NCI-H146 (cell line): ENCODE data around the gene EIF2S3.
"Not testable (repeated sequence)": the region's sequence is repeated elsewhere in the genome, so short reads cannot be mapped to it uniquely, and the experiment has no call there.

Source experiments
- DNase-seq: peaks from one replicate; lab custom pipeline; 2025; lab: John Stamatoyannopoulos, UW

Gene EIF2S3

DNA sequence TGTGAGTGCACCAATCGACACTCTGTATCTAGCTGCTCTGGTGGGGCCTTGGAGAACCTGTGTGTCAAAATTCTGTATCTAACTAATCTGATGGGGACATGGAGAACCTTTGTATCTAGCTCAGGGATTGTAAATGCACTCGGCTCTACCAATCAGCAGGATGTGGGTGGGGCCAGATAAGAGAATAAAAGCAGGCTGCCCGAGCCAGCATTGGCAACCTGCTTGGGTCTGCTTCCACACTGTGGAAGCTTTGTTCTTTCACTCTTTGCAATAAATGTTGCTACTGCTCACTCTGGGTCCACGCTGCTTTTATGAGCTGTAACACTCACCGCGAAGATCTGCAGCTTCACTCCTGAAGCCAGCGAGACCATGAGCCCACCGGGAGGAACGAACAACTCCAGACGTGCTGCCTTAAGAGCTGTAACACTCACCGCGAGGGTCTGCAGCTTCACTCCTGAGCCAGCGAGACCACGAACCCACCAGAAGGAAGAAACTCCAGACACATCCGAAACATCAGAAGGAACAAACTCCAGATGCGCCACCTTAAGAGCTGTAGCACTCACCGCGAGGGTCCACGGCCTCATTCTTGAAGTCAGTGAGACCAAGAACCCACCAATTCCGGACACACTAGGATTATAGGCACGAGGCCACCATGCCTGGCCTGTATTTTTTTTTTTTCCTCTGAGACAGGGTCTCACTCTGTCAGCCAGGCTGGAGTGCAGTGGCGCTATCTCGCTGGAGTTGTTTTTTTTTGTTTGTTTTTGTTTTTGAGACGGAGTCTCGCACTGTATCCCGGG lies 4.0 kb upstream of the EIF2S3 start:
- not testable (repeated sequence) for DNase-seq

DNA sequence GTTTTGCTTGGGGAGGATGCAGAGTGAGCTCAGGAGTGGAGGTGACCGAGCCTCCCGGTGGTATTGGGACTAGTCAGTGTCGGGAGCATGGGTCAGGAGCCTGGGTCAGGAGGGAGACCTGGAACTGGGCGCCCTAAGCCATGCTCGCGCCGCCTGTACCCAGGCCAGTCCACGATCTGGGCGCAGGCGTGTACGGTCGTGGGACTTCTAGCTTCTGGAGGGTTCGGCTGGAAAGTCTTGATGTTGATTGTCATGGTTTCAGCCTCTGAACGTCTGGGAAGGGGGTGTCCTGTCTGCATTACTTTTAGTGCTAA lies 244 bp downstream of the EIF2S3 start:
- DNase-seq = no peak

DNA sequence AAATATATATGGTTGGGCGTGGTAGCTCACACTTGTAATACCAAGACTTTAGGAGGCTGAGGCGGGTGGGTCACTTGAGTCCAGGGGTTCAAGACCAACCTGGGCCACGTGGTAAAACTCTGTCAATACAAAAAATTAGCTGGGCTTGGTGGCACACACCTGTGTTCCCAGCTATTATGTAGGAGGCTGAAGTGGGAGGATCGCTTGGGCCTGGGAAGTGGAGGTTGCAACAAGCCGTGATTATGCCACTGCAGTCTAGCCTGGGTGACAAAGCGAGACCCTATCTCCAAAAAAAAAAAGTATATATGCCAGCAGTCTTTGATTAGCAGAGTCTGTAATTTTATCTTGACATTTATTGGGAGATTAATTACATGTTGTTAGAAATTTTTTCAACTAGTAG lies 8.7 kb downstream of the EIF2S3 start:
- no peak for DNase-seq

DNA sequence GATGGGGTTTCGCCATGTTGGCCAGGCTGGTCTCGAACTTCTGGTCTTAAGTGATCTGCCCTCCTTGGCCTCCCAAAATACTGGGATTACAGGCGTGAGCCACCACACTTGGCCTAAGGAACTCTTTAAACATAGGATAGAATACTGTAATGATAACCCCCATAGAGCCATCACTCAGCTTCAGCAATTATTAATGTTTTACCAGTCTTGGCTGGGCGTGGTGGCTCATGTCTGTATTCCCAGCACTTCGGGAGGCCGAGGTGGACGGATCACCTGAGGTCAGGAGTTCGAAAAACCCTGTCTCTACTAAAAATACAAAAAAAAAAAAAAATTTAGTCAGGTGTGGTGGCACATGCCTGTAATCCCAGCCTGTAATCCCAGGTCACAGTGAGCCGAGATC lies 15.1 kb downstream of the EIF2S3 start:
- DNase-seq = no peak

DNA sequence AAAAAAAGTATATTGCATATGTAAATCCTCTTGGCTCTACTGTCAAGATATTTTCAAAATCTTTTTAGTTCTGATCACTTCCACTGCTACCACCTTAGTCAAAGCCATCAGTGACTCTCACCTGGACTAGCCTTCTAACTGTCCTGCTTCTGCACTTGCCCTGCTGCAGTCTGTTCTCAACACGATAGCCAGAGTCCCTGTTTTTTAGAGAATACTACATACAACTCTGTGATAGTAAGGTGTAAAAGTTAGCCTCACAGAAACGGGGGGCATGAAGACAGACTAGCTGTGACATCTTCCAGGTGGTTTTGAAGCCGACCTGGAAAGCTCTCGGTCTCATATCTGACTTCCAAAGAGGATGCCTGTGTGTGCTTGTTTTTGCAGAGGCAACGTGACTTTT lies 24.7 kb downstream of the EIF2S3 start:
- no peak for DNase-seq

DNA sequence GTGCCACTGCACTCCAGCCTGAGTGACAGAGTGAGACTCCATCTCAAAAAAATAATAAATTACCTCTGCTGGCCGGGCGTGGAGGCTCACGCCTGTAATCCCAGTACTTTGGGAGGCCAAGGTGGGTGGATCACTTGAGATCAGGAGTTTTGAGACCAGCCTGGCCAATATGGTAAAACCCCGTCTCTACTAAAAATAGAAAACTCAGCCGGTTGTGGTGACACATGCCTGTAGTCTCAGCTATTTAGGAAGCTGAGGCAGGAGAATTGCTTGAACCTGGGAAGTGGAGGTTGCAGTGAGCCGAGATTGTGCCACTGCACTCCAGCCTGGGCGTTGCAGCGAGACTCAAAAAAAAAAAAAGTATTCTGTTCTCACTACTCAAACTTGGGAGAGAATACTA lies 25.5 kb downstream of the EIF2S3 start:
- not testable (repeated sequence) for DNase-seq

DNA sequence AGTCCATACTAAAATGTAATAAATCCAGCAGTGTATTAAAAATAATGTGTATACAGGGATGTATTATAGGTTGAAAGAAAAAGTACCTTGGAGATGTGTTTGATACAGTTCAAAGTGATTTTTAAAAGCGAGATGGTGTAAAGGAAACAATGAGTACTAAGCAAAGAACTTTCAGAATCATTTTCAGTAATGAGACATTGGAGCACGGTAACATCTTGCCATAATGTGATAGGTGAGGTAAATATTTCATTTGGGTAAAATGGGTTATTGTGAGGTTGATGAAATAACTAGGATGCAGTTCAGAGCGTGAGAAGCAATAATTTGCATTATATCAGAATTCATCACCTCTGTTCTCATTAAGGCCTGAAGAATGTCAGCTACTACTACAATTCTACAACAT lies 25.9 kb downstream of the EIF2S3 start:
- DNase-seq = no peak

DNA sequence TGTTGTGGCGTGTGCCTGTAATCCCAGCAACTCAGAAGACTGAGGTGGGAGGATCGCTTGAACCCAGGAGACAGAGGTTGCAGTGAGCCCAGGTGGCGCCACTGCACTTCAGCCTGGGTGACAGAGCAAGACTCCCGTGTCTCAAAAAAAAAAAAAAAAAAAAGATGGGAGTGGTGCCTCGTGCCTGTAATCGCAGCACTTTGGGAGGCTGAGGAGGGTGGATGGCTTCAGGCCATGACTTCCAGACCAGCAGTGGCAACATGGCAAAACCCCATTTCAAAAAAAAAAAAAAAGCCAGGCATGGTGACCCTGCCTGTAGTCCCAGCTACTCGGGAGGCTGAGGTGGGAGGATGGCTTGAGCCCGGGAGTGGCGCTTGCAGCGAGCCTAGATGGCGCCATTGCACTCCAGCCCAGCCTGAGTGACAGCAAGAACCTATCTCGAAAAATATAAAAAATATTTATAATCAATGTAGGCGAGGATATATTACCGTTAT lies 27.0 kb downstream of the EIF2S3 start:
- DNase-seq = peak; percentile 70

DNA sequence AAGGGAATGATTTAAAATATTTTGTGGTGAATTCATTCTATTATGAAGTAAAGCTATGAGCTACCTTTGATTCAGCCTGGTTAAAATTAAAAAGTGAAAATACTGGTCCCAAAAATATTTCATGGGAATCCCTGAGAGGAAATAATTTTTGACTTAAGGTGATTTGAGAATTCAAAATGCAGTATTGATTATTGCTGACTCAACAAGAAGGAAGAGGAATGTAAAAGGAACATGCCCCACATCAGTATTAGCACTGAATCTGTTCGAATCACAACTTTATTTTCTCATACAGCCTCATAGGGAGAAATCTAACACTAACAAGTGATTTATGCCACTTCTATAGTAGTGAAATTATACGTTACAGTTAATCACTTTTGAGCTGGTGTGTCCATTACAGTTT lies 27.7 kb downstream of the EIF2S3 start:
- no peak for DNase-seq

DNA sequence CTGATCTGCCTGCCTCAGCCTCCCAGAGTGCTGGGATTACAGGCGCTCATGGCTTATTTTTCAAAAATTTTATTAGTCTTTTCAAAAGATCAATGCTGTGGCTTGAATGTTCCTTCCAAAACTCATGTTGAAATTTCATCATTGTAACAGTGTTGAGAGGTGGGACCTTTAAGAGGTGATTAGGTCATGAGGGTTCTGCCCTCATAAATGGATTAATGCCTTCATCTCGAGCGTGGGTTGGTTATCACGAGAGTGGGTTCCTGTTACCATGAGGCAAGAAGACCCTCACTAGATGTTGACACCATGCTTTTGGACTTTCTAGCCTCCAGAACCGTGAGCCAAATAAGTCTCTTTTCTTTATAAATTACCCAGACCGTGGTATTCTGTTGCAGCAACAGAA lies 30.3 kb downstream of the EIF2S3 start:
- DNase-seq = no peak

DNA sequence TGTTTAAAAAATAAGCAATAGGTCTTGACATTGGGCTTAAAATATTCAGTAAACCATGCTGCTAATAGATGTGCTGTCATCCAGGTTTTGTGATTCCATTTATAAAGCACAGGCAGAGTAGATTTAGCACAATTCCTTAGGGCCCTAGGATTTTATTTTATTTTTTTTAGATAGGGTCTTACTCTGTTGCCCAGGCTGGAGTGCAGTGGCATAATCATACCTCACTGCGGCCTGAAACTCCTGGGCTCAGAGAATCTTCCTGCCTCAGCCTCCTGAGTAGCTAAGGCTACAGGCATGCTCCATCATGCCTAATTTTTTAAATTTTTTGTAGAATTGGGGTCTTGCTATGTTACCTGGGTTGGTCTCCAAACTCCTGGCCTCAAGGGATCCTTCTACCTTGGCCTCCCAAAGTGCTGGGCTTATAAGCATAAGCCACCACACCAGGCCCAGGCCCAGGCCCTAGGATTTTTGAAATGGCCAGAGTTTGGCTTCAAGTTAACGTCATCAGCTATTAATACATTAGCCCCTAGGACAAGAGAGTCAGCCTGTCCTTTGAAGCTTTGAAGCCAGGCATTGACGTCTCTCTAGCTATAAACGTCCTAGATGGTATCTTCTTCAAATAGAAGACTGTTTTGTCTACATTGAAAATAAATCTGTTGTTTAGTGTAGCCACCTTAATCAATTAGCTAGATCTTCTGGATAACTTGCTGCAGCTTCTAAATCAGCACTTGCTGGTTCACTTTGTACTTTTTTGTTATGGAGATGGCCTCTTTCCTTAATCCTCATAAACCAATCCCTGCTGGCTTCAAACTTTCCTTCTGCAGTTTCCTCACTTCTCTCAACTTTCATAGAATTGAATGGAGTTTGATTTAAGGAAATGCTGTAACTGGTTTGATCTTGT lies 35.8 kb downstream of the EIF2S3 start:
- DNase-seq = no peak

DNA sequence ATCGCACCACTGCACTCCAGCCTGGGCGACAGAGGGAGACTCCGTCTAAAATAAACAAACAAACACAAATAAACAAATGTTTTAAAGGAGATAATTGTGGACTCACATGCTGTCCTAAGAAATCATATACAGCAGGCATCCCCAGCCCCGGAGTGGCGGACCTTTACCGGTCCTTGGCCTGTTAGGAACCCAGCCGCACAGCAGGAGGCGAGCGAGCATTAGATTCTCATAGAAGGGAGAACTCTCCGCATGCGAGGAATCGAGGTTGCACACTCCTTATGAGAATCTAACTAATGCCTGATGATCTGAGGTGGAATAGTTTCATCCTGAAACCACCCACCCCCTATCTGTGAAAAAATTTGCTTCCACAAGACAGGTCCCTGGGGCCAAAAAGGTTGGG lies 39.0 kb downstream of the EIF2S3 start:
- no peak for DNase-seq

DNA sequence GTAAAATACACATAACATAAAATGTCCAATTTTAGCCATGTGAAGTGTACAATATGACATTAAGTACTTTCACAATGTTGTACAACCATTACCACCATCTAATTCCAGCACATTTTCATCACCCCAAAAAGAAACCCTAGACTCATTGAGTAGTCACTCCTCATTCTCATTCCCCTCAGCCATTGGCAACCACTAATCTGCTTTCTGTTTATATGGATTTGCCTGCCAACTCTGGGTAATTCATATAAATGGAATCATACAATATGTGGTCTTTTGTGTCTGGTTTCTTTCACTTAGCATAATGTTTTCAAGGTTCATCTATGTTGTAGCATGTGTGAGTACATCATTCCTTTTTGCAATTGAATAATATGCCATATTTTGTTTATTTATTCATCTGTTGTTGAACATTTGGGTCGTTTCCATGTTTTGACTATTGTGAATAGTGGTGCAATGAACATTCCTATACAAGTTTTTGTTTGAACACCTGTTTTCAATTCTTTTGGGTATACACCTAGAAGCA lies 43.0 kb downstream of the EIF2S3 start:
- DNase-seq = no peak

DNA sequence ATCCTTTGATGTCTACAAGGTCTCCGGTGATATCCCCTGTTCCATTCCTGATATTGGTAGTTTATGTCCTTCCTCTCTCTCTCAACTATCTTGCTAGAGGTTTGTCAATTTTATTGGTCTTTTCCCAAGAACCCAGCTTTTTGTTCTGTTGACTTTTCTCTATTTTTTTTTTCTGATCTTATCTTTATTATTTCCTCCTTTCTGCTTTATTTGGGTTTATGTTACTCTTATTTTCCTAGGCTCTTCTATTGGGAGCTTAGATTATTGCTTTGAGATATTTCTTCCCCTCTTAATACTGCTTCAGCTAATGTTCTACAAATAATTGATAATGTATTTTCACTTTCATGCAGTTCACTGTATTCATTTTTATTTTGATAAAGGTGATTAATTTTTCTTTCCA lies 44.2 kb downstream of the EIF2S3 start:
- no peak for DNase-seq

DNA sequence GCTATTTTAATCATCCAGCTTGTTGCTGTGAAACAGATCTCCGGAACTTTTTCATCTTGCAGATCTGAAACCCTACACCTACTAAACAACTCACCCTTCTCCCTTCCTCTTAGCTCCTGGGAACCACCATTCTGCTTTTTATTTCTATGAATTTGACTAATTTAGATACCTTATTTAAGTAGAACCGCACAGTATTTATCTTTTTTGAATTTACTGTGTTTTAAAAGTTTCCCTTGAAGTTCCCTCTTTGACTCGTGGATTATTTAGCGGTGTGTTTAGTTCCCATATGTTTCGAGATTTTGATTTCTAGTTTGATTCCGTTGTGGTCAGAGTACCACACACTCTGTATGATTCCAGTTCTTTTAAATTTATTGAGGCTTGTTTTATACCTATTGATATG lies 44.6 kb downstream of the EIF2S3 start:
- DNase-seq = no peak

DNA sequence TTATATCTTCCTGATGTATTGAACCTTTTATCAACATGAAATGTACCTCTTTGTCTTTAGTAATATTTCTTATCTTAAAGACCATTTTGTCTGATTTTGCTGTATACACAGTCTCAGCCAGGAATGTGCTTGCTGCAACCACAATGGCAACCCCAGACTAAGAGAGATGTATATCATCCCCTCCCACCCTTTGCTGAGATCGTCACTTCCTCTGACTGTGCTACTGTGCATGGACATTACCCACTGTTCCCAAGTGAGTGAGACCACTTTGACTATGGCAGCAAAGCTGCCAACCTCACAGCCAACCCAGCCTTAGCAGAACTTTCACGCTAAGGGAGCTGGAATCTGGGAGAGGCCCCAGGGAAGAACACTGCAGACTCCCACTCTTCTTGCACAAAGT lies 46.0 kb downstream of the EIF2S3 start:
- DNase-seq = no peak

DNA sequence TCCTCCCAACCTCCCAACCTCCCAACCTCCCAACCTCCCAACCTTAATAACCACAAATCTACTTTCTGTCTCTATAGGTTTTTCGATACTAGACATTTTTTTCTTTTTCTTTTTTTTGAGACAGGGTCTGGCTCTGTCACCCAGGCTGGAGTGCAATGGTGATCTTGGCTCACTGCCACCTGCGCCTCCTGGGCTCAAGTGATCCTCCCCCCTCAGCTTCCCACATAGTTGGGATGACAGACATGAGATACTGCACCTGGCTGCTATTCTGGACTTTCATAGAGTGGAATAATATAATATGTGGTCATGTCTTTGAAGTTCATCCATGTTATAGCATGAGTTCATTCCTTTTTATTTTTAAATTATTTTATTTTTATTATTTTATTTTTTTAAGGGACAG lies 55.3 kb downstream of the EIF2S3 start:
- DNase-seq = peak; percentile 29

DNA sequence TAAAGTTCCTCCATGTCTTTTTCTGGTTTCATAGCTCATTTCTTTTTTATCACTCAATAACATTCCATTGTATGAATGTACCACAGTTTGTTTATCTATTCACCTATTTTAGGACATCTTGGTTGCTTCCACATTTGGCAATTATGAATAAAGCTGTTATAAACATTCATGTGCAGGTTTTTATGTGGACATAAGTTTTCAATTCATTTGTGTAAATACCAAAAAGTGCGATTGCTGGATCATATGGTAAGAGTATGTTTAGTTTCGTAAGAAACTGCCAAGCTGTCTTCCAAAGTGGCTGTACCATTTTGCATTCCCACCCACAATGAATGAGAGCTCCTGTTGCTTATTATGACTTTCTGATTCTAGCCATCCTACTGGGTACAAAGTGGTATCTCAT lies 58.4 kb downstream of the EIF2S3 start:
- no peak for DNase-seq

DNA sequence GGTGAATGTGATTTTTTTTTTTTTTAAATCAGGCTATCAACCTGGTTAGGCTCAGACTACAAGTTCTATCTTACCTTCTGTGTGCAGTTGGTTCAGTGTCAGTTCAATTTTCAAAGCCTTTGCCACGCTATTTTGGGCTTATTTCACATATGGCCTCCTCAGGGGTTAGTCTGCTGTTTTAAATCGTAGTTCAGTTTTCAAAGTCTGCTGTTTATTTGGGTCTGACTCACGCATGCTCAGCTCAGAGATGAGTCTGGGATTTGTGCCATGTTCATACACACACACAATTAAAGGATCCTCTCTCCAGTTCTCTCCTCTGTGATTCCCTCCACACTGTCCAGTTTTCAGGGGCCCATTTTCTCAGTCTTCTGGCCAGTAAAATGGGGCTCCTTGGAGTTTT lies 62.5 kb downstream of the EIF2S3 start:
- DNase-seq = no peak

DNA sequence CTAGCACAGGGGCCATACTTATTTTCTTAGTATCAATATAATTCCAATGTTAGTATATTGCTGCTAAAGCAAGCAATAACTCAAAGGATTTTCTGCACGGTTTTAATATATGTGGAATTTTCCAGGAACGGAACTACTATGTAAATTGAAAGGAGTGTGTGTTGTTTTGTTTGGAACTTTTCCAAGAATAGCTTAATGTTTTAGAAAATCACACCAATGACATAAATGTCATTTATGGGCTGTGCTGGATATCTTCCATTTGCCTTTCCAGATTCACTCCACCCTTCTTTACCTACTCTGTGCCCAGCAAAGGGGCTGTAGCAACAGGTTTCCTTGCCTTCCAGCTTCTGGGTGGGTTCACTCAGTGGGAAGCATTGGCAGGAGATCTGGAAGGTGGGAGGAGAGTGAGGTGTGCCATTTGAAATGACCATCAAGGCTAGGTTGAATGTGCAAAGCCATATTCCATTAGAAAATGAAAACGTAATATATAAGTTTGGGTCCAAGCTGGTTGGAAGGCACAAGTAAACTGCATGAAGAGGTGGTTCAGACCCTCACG lies 69.6 kb downstream of the EIF2S3 start:
- DNase-seq = no peak

DNA sequence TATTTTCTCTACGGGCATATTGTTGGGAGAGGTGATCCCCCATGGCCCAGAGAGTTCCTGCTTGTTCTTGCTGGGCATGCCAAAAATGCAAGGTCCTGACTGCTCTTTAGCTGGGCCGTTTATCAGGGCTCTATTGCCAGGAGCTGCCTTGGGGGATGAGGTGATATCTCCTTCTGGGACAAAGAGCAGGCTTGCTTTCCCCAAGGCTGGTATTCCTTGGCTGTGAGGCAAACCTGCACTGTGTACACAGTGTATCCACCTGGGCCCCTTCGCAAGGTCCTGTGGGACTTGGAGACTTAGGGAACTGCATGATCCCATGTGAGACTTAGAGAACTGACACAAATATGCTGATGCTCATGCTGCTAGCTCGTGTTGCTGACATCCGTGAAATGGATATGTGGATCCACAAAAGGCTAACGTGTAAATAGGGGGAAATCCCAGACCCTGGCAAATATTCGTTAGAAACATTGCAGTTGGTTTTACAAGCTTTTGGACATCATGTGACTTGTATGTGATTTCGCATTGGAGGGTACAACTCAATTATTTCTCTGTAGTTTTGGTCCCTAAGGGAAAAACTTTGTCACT lies 70.4 kb downstream of the EIF2S3 start:
- DNase-seq = no peak
